HCT116 (cell line): ENCODE measurements around the gene TMSB4X. TPM values are rescaled to one million over a fixed set of nuclear protein-coding genes. Genes with fewer than 3 reads are reported as not detected.

ENCODE experiments used
- ATAC-seq: fragments of 200-7000 bp; cut with Tn5 transposase; 2 replicates; pipeline ENCODE4 v1.9.1; 2020; ENCODE audit warnings: mild to moderate bottlenecking, moderate library complexity
- BruUV-seq: library from RNA; stranded (reverse); fragments of 400-500 nt; replicated peaks from 2 replicates; lab custom pipeline; 2021; lab: Mats Ljungman, UMichigan
- CTCF ChIA-PET: fragments of 300-600 bp; sonication (Branson Sonifier 250); formaldehyde crosslinking; loops from one replicate; lab custom pipeline; 2021; ENCODE audit warnings: antibody characterized with exemption; lab: Charles Lee
- POLR2A ChIA-PET: fragments of 300-600, 350-600 bp; sonication (Branson Sonifier 250); formaldehyde crosslinking; loops from one replicate; lab custom pipeline; 2021; ENCODE audit warnings: antibody characterized with exemption; lab: Charles Lee
- RAD21 ChIA-PET, 2 experiments: fragments of 300-600 bp; sonication (Branson Sonifier 250); formaldehyde crosslinking; loops; one replicate each; lab custom pipeline; 2023; ENCODE audit warnings: low total read pairs in 2 of 2; ENCODE audit not compliant: uncharacterized antibody in 2 of 2, unreplicated experiment in 2 of 2, low non-redundant PET in 1 of 2; lab: Charles Lee
- DNase-seq: peaks from one replicate; pipeline ENCODE4 v3.0.0-alpha.2; 2010; ENCODE audit warnings: low read depth, low spot score
- H2AFZ ChIP-seq: fragments of 200-600 bp; shearing (Covaris generic), sonication (generic); 2 replicates; pipeline ENCODE4 v1.6.1; 2017; ENCODE audit warnings: low read depth, mixed run types, mixed read lengths, antibody characterized with exemption, low read length; ENCODE audit not compliant: poor library complexity, severe bottlenecking
- H3K27ac ChIP-seq: 2 replicates; pipeline ENCODE4 v1.5.1; 2012; ENCODE audit warnings: low read depth, low read length
- H3K27me3 ChIP-seq: fragments of 200-600 bp; sonication (generic); 2 replicates; pipeline ENCODE4 v1.6.1; 2016; ENCODE audit warnings: mixed run types, low read length, mixed read lengths; ENCODE audit not compliant: insufficient read depth
- H3K36me3 ChIP-seq, 2 experiments: fragments of 200-500 bp in 1 of 2; fragments of 200-600 bp in 1 of 2; sonication (Bioruptor generic) in 1 of 2; sonication (generic) in 1 of 2; 2 replicates each; pipeline versions ENCODE4 v1.5.1 to v1.6.1; 2014 to 2016; ENCODE audit warnings: low read length in 2 of 2, inconsistent platforms in 1 of 2, mixed read lengths in 1 of 2, mixed run types in 1 of 2; ENCODE audit not compliant: insufficient read depth in 2 of 2, control insufficient read depth in 1 of 2
- H3K4me1 ChIP-seq, 2 experiments: fragments of 200-600 bp in 1 of 2; sonication (generic) in 1 of 2; 2 replicates each; pipeline versions ENCODE4 v1.5.1 to v1.6.1; 2012 to 2017; ENCODE audit warnings: low read length in 2 of 2, inconsistent platforms in 1 of 2, mild to moderate bottlenecking in 1 of 2, mixed read lengths in 1 of 2, mixed run types in 1 of 2, moderate library complexity in 1 of 2; ENCODE audit not compliant: insufficient read depth in 2 of 2, control insufficient read depth in 1 of 2
- H3K4me2 ChIP-seq: fragments of 200-600 bp; sonication (generic); 2 replicates; pipeline ENCODE4 v1.6.1; 2017; ENCODE audit warnings: mixed run types, low read length, mixed read lengths
- H3K4me3 ChIP-seq, 2 experiments: fragments of 200-600 bp in 1 of 2; sonication (generic) in 1 of 2; replicated peaks in 1 of 2; 2 replicates each; pipeline ENCODE4 v1.5.1; 2011 to 2016; ENCODE audit warnings: low read length in 2 of 2, control low read depth in 1 of 2, low read depth in 1 of 2, mild to moderate bottlenecking in 1 of 2, mixed read lengths in 1 of 2, mixed run types in 1 of 2
- H3K79me2 ChIP-seq: fragments of 200-600 bp; sonication (generic); 2 replicates; pipeline ENCODE4 v1.6.1; 2017; ENCODE audit warnings: mild to moderate bottlenecking, mixed run types, low read length, moderate library complexity, mixed read lengths; ENCODE audit not compliant: insufficient read depth
- H3K9ac ChIP-seq: fragments of 200-600 bp; sonication (generic); 2 replicates; pipeline ENCODE4 v1.6.1; 2016; ENCODE audit warnings: low read length, mixed read lengths
- H3K9me2 ChIP-seq: fragments of 200-600 bp; sonication (generic), shearing (Covaris generic); 2 replicates; pipeline ENCODE4 v1.6.1; 2017; ENCODE audit warnings: mixed run types, mild to moderate bottlenecking, moderate library complexity; ENCODE audit not compliant: insufficient read depth
- H3K9me3 ChIP-seq, 2 experiments: fragments of 200-500 bp in 1 of 2; fragments of 200-600 bp in 1 of 2; sonication (Bioruptor generic) in 1 of 2; sonication (generic) in 1 of 2; 2 replicates each; pipeline ENCODE4 v1.6.1; 2014 to 2017; ENCODE audit warnings: low read length in 2 of 2, mixed read lengths in 2 of 2, inconsistent platforms in 1 of 2, low read depth in 1 of 2, mild to moderate bottlenecking in 1 of 2, mixed run types in 1 of 2, moderate library complexity in 1 of 2; ENCODE audit not compliant: control insufficient read depth in 1 of 2, insufficient read depth in 1 of 2
- H4K20me1 ChIP-seq: fragments of 200-600 bp; sonication (generic), shearing (Covaris generic); 2 replicates; pipeline ENCODE4 v1.6.1; 2017; ENCODE audit warnings: mixed run types, mild to moderate bottlenecking, moderate library complexity; ENCODE audit not compliant: insufficient read depth
- EGR1 ChIP-seq: IDR thresholded peaks from 2 replicates; pipeline ENCODE4 v1.6.1; 2012; ENCODE audit warnings: low read depth
- ELF1 ChIP-seq: IDR thresholded peaks from 2 replicates; pipeline ENCODE4 v1.6.1; 2012; ENCODE audit warnings: low read depth, borderline replicate concordance
- EZH2 ChIP-seq: fragments of 200-600 bp; sonication (generic); IDR thresholded peaks from 2 replicates; pipeline ENCODE4 v1.6.1; 2017; ENCODE audit warnings: antibody characterized with exemption, mixed run types
- EZH2phosphoT487 ChIP-seq: fragments of 200-600 bp; IDR thresholded peaks from 2 replicates; pipeline ENCODE4 v1.6.1; 2018; ENCODE audit warnings: antibody characterized with exemption, borderline replicate concordance
- FOSL1 ChIP-seq: IDR thresholded peaks from 2 replicates; pipeline ENCODE4 v1.6.1; 2012; ENCODE audit warnings: low read depth
- JUND ChIP-seq: IDR thresholded peaks from 2 replicates; pipeline ENCODE4 v1.6.1; 2012
- POLR2A ChIP-seq: IDR thresholded peaks from 2 replicates; pipeline ENCODE4 v1.7.0; 2011; ENCODE audit warnings: borderline replicate concordance; ENCODE audit not compliant: insufficient read depth, insufficient read length; ENCODE audit errors: extremely low read depth
- POLR2AphosphoS5 ChIP-seq: IDR thresholded peaks from 2 replicates; pipeline ENCODE4 v1.6.1; 2011; ENCODE audit warnings: mild to moderate bottlenecking, low read depth, low read length, moderate library complexity
- RAD21 ChIP-seq: IDR thresholded peaks from 2 replicates; pipeline ENCODE4 v1.6.1; 2012; ENCODE audit warnings: low read depth, mild to moderate bottlenecking
- SP1 ChIP-seq: IDR thresholded peaks from 2 replicates; pipeline ENCODE4 v1.6.1; 2012; ENCODE audit warnings: low read depth
- SRF ChIP-seq: IDR thresholded peaks from 2 replicates; pipeline ENCODE4 v1.6.1; 2012; ENCODE audit warnings: low read depth
- TCF7L2 ChIP-seq: IDR thresholded peaks from 2 replicates; pipeline ENCODE4 v1.7.0; 2011; ENCODE audit warnings: borderline replicate concordance, inconsistent platforms; ENCODE audit not compliant: insufficient read depth, insufficient read length; ENCODE audit errors: extremely low read depth
- YY1 ChIP-seq: IDR thresholded peaks from 2 replicates; pipeline ENCODE4 v1.6.1; 2011; ENCODE audit warnings: low read length, low read depth, moderate library complexity, mild to moderate bottlenecking; ENCODE audit not compliant: insufficient replicate concordance; ENCODE audit errors: extremely low read depth
- intact Hi-C: fragments of 100-400 bp; cut with micrococcal nuclease; formaldehyde crosslinking; loops from 2 replicates; pipeline ENCODE4 v1.10.0; 2022
- total RNA-seq: library from RNA; stranded (reverse); gene quantifications from one replicate; pipeline ENCODE4 v1.2.1, GENCODE V29; 2021; ENCODE audit not compliant: unreplicated experiment
- TF ChIP-seq, protein P1 (sequence below): IDR thresholded peaks from 2 replicates; pipeline ENCODE4 v1.6.1; 2012; ENCODE audit warnings: low read depth
- TF ChIP-seq, protein P2 (sequence below): IDR thresholded peaks from 2 replicates; pipeline ENCODE4 v1.6.1; 2012
- TF ChIP-seq, protein P3 (sequence below): IDR thresholded peaks from 2 replicates; pipeline ENCODE4 v1.6.1; 2011; ENCODE audit warnings: mild to moderate bottlenecking, low read length, moderate library complexity; ENCODE audit not compliant: insufficient replicate concordance; ENCODE audit errors: extremely low read depth

Gene TMSB4X
- total RNA-seq, 1 experiment from 2014 or later = 407 TPM

DNA sequence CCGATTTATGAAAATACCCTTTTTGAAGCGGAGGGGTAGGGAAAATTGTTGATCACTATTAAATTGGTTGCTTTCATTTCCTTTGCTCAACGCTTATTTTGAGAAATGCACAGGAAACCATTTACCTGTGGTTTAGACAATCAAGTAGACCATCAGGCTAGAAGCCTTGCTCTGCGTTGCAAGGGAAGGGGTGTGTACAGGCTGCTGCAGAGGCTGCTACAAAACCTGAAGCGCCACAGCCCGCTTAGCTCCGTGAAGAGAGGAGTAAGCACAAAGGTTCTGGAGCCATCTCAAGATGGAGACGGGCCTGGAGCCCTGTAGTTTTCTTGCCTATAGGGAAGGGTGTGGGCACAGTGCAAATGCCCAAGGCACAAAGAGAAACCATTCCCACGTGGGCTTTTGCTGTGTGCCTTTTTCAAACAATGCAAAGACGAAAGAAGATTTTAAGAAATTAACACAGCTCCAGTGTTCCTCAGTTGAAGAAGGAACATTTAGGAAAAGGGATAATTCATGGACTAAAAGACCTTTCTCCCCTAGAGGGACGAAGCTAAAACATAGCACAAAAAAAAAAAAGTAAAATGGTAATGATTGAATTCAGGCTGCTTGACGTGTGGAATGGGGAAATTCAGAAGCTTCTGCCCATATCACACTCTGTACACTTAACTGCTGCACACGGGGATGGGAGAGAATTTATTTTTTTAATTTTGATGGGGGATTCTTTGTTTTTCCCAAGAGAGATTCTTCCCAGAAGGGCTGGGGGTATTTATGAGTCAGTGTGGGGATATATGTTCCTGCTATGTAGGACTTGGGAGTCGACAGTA is 3.5 kb downstream of the TMSB4X start (continued):
- TF ChIP-seq POLR2A (no peak), FOSL1 (no peak)

DNA sequence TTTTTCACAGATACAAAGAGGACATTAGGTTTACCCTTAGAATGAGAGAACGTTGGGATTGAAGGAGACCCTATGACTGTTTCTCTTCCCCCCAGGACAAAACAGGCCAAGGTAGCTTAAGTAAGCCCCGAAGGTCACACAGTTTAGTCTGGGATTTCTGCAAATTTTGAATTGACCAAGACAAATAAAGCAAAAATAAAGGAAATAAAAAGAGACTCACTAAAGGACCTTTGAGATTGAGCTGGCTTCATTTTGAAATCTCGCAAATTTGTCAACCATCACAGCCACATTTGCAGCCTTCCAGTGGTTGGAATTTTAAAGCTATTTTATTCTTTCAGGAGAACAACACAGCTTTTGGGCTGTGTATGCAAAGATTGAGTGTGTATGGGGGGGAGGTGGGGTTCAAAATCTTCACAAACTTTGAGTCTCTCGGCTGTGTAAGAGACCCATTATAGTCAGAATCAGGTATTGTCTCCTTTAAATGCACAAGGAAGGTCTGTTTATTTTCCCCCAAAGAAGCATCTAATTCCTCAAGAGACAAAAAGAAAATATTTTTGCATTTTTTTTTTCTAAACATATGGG is 4.2 kb downstream of the TMSB4X start:
- BruUV-seq = no TSS peak
- CTCF ChIA-PET = interaction anchor here (2.2 kb wide), 1 partner anchor 32 kb away, joined by 7 read pairs; no protein-coding TSS in a partner anchor
- RAD21 ChIA-PET = interaction anchor here in 1 of 2 experiments (0.5 kb wide), 1 partner anchor 24 kb away, joined by 3 read pairs; no protein-coding TSS in a partner anchor
- POLR2A ChIA-PET = interaction anchor here (1.6 to 2.0 kb wide), 2 partner anchors 23 to 509 kb away, joined by 4 read pairs; no protein-coding TSS in a partner anchor
- Histone ChIP-seq H2AFZ (no peak overlapping the region), H3K4me2 (no peak overlapping the region), H3K4me3 (no peak overlapping the region), H3K79me2 (peaks cover 11% of the 10 kb centered on the region), H3K36me3 (no peaks in the 10 kb centered on the region), H3K9ac (no peak overlapping the region), H3K9me2 (no peaks in the 10 kb centered on the region), H3K4me1 (peaks cover under 1 to 7% of the 10 kb centered on the region in 2 experiments; a peak in 3 of 4 replicates), H3K9me3 (no peaks in the 10 kb centered on the region), H3K27ac (no peak overlapping the region), H4K20me1 (no peaks in the 10 kb centered on the region)
- DNase-seq (no peak), ATAC-seq (no peak)
- intact Hi-C loops = loop anchor here (10.0 kb wide), 1 partner anchor 506 kb away; no protein-coding TSS in a partner anchor
- TF ChIP-seq POLR2A (no peak), TCF7L2 (no peak), YY1 (no peak), JUND (no peak), SP1 (no peak), FOSL1 (no peak), EZH2 (no peak), RAD21 (no peak), EZH2phosphoT487 (no peak), ELF1 (no peak), EGR1 (no peak), SRF (no peak), POLR2AphosphoS5 (no peak)
- TF ChIP-seq, protein P1, sequence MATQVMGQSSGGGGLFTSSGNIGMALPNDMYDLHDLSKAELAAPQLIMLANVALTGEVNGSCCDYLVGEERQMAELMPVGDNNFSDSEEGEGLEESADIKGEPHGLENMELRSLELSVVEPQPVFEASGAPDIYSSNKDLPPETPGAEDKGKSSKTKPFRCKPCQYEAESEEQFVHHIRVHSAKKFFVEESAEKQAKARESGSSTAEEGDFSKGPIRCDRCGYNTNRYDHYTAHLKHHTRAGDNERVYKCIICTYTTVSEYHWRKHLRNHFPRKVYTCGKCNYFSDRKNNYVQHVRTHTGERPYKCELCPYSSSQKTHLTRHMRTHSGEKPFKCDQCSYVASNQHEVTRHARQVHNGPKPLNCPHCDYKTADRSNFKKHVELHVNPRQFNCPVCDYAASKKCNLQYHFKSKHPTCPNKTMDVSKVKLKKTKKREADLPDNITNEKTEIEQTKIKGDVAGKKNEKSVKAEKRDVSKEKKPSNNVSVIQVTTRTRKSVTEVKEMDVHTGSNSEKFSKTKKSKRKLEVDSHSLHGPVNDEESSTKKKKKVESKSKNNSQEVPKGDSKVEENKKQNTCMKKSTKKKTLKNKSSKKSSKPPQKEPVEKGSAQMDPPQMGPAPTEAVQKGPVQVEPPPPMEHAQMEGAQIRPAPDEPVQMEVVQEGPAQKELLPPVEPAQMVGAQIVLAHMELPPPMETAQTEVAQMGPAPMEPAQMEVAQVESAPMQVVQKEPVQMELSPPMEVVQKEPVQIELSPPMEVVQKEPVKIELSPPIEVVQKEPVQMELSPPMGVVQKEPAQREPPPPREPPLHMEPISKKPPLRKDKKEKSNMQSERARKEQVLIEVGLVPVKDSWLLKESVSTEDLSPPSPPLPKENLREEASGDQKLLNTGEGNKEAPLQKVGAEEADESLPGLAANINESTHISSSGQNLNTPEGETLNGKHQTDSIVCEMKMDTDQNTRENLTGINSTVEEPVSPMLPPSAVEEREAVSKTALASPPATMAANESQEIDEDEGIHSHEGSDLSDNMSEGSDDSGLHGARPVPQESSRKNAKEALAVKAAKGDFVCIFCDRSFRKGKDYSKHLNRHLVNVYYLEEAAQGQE = no peak
- TF ChIP-seq, protein P2, sequence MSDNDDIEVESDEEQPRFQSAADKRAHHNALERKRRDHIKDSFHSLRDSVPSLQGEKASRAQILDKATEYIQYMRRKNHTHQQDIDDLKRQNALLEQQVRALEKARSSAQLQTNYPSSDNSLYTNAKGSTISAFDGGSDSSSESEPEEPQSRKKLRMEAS = no peak
- TF ChIP-seq, protein P3, sequence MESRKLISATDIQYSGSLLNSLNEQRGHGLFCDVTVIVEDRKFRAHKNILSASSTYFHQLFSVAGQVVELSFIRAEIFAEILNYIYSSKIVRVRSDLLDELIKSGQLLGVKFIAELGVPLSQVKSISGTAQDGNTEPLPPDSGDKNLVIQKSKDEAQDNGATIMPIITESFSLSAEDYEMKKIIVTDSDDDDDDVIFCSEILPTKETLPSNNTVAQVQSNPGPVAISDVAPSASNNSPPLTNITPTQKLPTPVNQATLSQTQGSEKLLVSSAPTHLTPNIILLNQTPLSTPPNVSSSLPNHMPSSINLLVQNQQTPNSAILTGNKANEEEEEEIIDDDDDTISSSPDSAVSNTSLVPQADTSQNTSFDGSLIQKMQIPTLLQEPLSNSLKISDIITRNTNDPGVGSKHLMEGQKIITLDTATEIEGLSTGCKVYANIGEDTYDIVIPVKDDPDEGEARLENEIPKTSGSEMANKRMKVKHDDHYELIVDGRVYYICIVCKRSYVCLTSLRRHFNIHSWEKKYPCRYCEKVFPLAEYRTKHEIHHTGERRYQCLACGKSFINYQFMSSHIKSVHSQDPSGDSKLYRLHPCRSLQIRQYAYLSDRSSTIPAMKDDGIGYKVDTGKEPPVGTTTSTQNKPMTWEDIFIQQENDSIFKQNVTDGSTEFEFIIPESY = no peak
- TF ChIP-seq, all 23 proteins: peak for 0
- H3K27me3 ChIP-seq = no peaks in the 10 kb centered on the region
